A549 (cell line): ENCODE measurements around the gene POC1B. TPM values are rescaled to one million over a fixed set of nuclear protein-coding genes. Genes with fewer than 3 reads are reported as not detected.

Source experiments
- ATAC-seq, 2 experiments: fragments of 200-7000 bp in 1 of 2; fragments of >200 bp in 1 of 2; cut with Nextera tagmentation in 1 of 2; cut with Tn5 transposase in 1 of 2; 3 replicates each; pipeline versions ENCODE4 v1.8.0 to v1.9.1; 2018 to 2020; ENCODE audit warnings: mild to moderate bottlenecking in 1 of 2, moderate library complexity in 1 of 2
- CTCF ChIA-PET: fragments of 300-600 bp; sonication (Branson Sonifier 250); formaldehyde crosslinking; extraction: SDS; loops from one replicate; lab custom pipeline; 2021; ENCODE audit warnings: antibody characterized with exemption, inconsistent platforms; lab: Yijun Ruan, JAX
- POLR2A ChIA-PET: fragments of 350-600 bp; formaldehyde crosslinking; extraction: SDS; loops from one replicate; lab custom pipeline; 2021; ENCODE audit warnings: antibody characterized with exemption, inconsistent platforms; lab: Yijun Ruan, JAX
- DNase-seq, 2 experiments: peaks; one replicate each; pipeline versions ENCODE4 v3.0.0 to v3.0.0-alpha.2; 2011 to 2016; ENCODE audit warnings: low read depth in 1 of 2, low spot score in 1 of 2
- FAIRE-seq: peaks from 2 replicates; lab custom pipeline; 2011; peaks lifted over from hg19 to GRCh38; lab: Jason Lieb, UNC
- H3K27ac ChIP-seq, 2 experiments: fragments of >200 bp; sonication (Bioruptor Twin); formaldehyde crosslinking; 3 replicates each; pipeline ENCODE4 v1.5.1; 2016 to 2017
- H3K4me1 ChIP-seq: fragments of >200 bp; sonication (Bioruptor Twin); formaldehyde crosslinking; 3 replicates; pipeline ENCODE4 v1.6.1; 2016
- H3K4me2 ChIP-seq: fragments of >200 bp; sonication (Bioruptor Twin); formaldehyde crosslinking; 3 replicates; pipeline ENCODE4 v1.6.1; 2016
- H3K4me3 ChIP-seq: fragments of >200 bp; sonication (Bioruptor Twin); formaldehyde crosslinking; 3 replicates; pipeline ENCODE4 v1.5.1; 2016
- H3K9me3 ChIP-seq: fragments of >200 bp; sonication (Bioruptor Twin); formaldehyde crosslinking; 3 replicates; pipeline ENCODE4 v1.6.1; 2016
- BCL3 ChIP-seq: fragments of >200 bp; sonication (Bioruptor Twin); formaldehyde crosslinking; IDR thresholded peaks from 3 replicates; pipeline ENCODE4 v1.6.1; 2016
- CEBPB ChIP-seq, 2 experiments: fragments of >200 bp in 1 of 2; sonication (Bioruptor Twin) in 1 of 2; formaldehyde crosslinking in 1 of 2; IDR thresholded peaks; 2 replicates each; pipeline ENCODE4 v1.6.1; 2012 to 2016
- CTCF ChIP-seq: fragments of >200 bp; sonication (Bioruptor Twin); formaldehyde crosslinking; IDR thresholded peaks from 3 replicates; pipeline ENCODE4 v1.5.1; 2016
- EP300 ChIP-seq, 2 experiments: fragments of >200 bp; sonication (Bioruptor Twin); formaldehyde crosslinking; IDR thresholded peaks; 2 replicates in 1 of 2; 3 replicates in 1 of 2; pipeline ENCODE4 v1.6.1; 2016 to 2017
- GATA3 ChIP-seq: IDR thresholded peaks from 2 replicates; pipeline ENCODE4 v1.6.1; 2012; ENCODE audit warnings: borderline replicate concordance
- HES2 ChIP-seq: fragments of >200 bp; sonication (Bioruptor Twin); formaldehyde crosslinking; IDR thresholded peaks from 2 replicates; pipeline ENCODE4 v1.6.1; 2016
- KDM1A ChIP-seq: fragments of 200-600 bp; sonication (generic); IDR thresholded peaks from 2 replicates; pipeline ENCODE4 v1.6.1; 2016; ENCODE audit warnings: low read depth, mild to moderate bottlenecking
- MAX ChIP-seq: IDR thresholded peaks from 2 replicates; pipeline ENCODE4 v1.6.1; 2012
- POLR2A ChIP-seq: IDR thresholded peaks from 2 replicates; pipeline ENCODE4 v1.6.1; 2012; ENCODE audit warnings: mild to moderate bottlenecking, low read length
- RAD21 ChIP-seq, 2 experiments: fragments of >200 bp in 1 of 2; sonication (Bioruptor Twin) in 1 of 2; formaldehyde crosslinking in 1 of 2; IDR thresholded peaks in 1 of 2; conservative IDR thresholded peaks in 1 of 2; 2 replicates in 1 of 2; 3 replicates in 1 of 2; pipeline ENCODE4 v1.6.1; 2012 to 2018; ENCODE audit warnings: inconsistent platforms in 1 of 2
- REST ChIP-seq: fragments of 200-600 bp; sonication (generic); IDR thresholded peaks from 2 replicates; pipeline ENCODE4 v1.6.1; 2016; ENCODE audit warnings: antibody characterized with exemption, mild to moderate bottlenecking, moderate library complexity
- SMC3 ChIP-seq: fragments of >200 bp; sonication (Bioruptor Twin); formaldehyde crosslinking; IDR thresholded peaks from 3 replicates; pipeline ENCODE4 v1.6.1; 2018; ENCODE audit warnings: inconsistent platforms
- ZC3H11A ChIP-seq: fragments of 450-650 bp; IDR thresholded peaks from 2 replicates; pipeline ENCODE4 v1.6.1; 2014; ENCODE audit warnings: antibody characterized with exemption, mild to moderate bottlenecking
- WGBS: methylation state at CpG from one replicate; pipeline ENCODE4 v1.1.6; 2017; ENCODE audit errors: missing lambda C conversion rate; 5-methylcytosine and 5-hydroxymethylcytosine counted together
- polyA plus RNA-seq, 4 experiments: library from polyadenylated mRNA; depleted of rRNA in 3 of 4; stranded (reverse); fragments of >200 nt; fragmentation: RNase III in 1 of 4; extraction: RNeasy Plus Mini Kit Qiagen cat#74134 plus additional on column Dnase treatment in 1 of 4; gene quantifications; 2 replicates in 3 of 4; 3 replicates in 1 of 4; pipeline ENCODE4 v1.2.3, GENCODE V29; 2011 to 2017

POC1B gene
- polyA plus RNA-seq, 2 of the 4 experiments (the other 2 are of a cell fraction): 10.8 to 38.6 TPM

GRCh38 chr12:89525305-89525823 lies 483 bp downstream of the POC1B start (continued):
- TF ChIP-seq ZC3H11A (no peak), HES2 (no peak), KDM1A (no peak)

- FAIRE-seq (no peak), DNase-seq (peak; percentile 90 to 95), ATAC-seq (peak; percentile 88 to 93)
- under 1% methylated on average over 33 of the region's 43 CpGs for WGBS
- CTCF ChIA-PET: interaction anchor here (0.6 to 4.3 kb wide), 23 partner anchors 12 to 1409 kb away, joined by 3 to 34 read pairs (median 3); partner anchors contain the start of gene KITLG
- H3K4me3 ChIP-seq: peak within 1 kb of the TSS; percentile 75
- peaks cover 48% of the 10 kb centered on the region for H3K4me1 ChIP-seq
- TF ChIP-seq SMC3 (peak; percentile 90), GATA3 (no peak), BCL3 (0 out of 3 replicates have a peak, but pooled peaks have one; percentile 13), REST (0 out of 2 replicates have a peak, but pooled peaks have one; percentile 11), CTCF (peak; percentile 62), MAX (peak; percentile 34), CEBPB (IDR thresholded peaks at IDR 0.05) (peak in 1 of 2 experiments; percentile 25; a peak in 1 of 4 replicates), EP300 (IDR thresholded peaks at IDR 0.05) (no peak), RAD21 (conservative IDR thresholded peaks at IDR 0.05 in 1 of 2, IDR thresholded peaks at IDR 0.05 in 1 of 2) (peak; percentile 55 to 68), POLR2A (peak; percentile 51)
- H3K9me3 ChIP-seq: no peaks in the 10 kb centered on the region
- POLR2A ChIA-PET: interaction anchor here (0.7 kb wide), 1 partner anchor 53 kb away, joined by 3 read pairs; no protein-coding TSS in a partner anchor
- peak within 1 kb of the TSS; percentile 93 to 96 for H3K27ac ChIP-seq
- H3K4me2 ChIP-seq: peak within 1 kb of the TSS; percentile 86
Observed at GRCh38 chr12:89524541-89525304, 1.1 kb downstream of the POC1B start, which contains the start of gene GALNT4. TSS of gene GALNT4 (minus strand) at chr12:89524796. CDS start at chr12:89524549, 247 bp downstream.
